ENCODE measurements around the gene ENO2.

GRCh38 chr12:6965714-6966113, 51.3 kb downstream of the ENO2 start:
- TF ChIP-seq CTCF (IDR thresholded peaks at IDR 0.05) (no peak), POLR2A (IDR thresholded peaks at IDR 0.05) (no peak)

Measured in esophagus squamous epithelium (tissue), 4 donors.